HepG2 (cell line): ENCODE data around the gene PSMC3IP. TPM values are rescaled to one million over a fixed set of nuclear protein-coding genes. Genes with fewer than 3 reads are reported as not detected.

Experiments used
- ATAC-seq: fragments of 200-7000 bp; cut with Tn5 transposase; 3 replicates; pipeline ENCODE4 v1.9.1; 2020; ENCODE audit warnings: mild to moderate bottlenecking, moderate library complexity
- BruUV-seq: library from RNA; stranded (reverse); fragments of 400-500 nt; replicated peaks from 2 replicates; lab custom pipeline; 2021; lab: Mats Ljungman, UMichigan
- CTCF ChIA-PET: fragments of 300-600 bp; formaldehyde crosslinking; extraction: SDS; loops from one replicate; lab custom pipeline; 2021; ENCODE audit warnings: low total read pairs, inconsistent platforms, low intra/inter-chr PET ratio; lab: Yijun Ruan, JAX
- POLR2A ChIA-PET: fragments of 350-600 bp; sonication (Branson Sonifier 250); formaldehyde crosslinking; loops from one replicate; lab custom pipeline; 2020; ENCODE audit warnings: antibody characterized with exemption, inconsistent platforms; lab: Yijun Ruan, JAX
- DNase-seq: peaks from one replicate; pipeline ENCODE4 v3.0.0-alpha.2; 2015; ENCODE audit warnings: low spot score
- FAIRE-seq: peaks from 3 replicates; lab custom pipeline; 2011; peaks lifted over from hg19 to GRCh38; lab: Jason Lieb, UNC
- H2AFZ ChIP-seq: one replicate; pipeline ENCODE4 v1.6.1; 2011; ENCODE audit warnings: low read length, inconsistent platforms
- H3K27ac ChIP-seq: fragments of 300-600 bp; 3 replicates; pipeline ENCODE4 v1.8.0; 2011; ENCODE audit warnings: mixed run types, mild to moderate bottlenecking, mixed read lengths, low read length, inconsistent platforms; ENCODE audit not compliant: insufficient read depth; ENCODE audit errors: extremely low read length
- H3K27me3 ChIP-seq, 2 experiments: fragments of 200-600 bp in 1 of 2; 2 replicates in 1 of 2; 3 replicates in 1 of 2; pipeline versions ENCODE4 v1.6.0 to v1.8.0; 2011; ENCODE audit warnings: low read length in 2 of 2, mild to moderate bottlenecking in 2 of 2, moderate library complexity in 2 of 2, inconsistent platforms in 1 of 2; ENCODE audit not compliant: insufficient read depth in 2 of 2, control insufficient read depth in 1 of 2
- H3K36me3 ChIP-seq, 2 experiments: fragments of 200-600 bp in 1 of 2; replicated peaks in 1 of 2; 2 replicates in 1 of 2; 3 replicates in 1 of 2; pipeline versions ENCODE4 v1.5.1 to v1.8.0; 2011; ENCODE audit warnings: low read length in 2 of 2, inconsistent platforms in 1 of 2; ENCODE audit not compliant: insufficient read depth in 2 of 2, control insufficient read depth in 1 of 2
- H3K4me1 ChIP-seq: 2 replicates; pipeline ENCODE4 v1.5.1; 2012; ENCODE audit warnings: low read length, inconsistent platforms; ENCODE audit not compliant: insufficient read depth
- H3K4me2 ChIP-seq: 2 replicates; pipeline ENCODE4 v1.6.0; 2011; ENCODE audit warnings: low read depth, low read length, inconsistent platforms
- H3K4me3 ChIP-seq, 3 experiments: fragments of 200-600 bp in 1 of 3; sonication (generic), shearing (Covaris generic) in 1 of 3; replicated peaks in 1 of 3; 2 replicates each; pipeline ENCODE4 v1.5.1; 2011 to 2016; ENCODE audit warnings: low read length in 3 of 3, inconsistent platforms in 2 of 3, low read depth in 2 of 3, mild to moderate bottlenecking in 2 of 3, control low read depth in 1 of 3, mixed read lengths in 1 of 3; ENCODE audit not compliant: insufficient read depth in 1 of 3
- H3K79me2 ChIP-seq: one replicate; pipeline ENCODE4 v1.6.1; 2011; ENCODE audit warnings: low read length, inconsistent platforms; ENCODE audit not compliant: insufficient read depth
- H3K9ac ChIP-seq: 2 replicates; pipeline ENCODE4 v1.6.0; 2011; ENCODE audit warnings: mild to moderate bottlenecking, low read depth, low read length, inconsistent platforms; ENCODE audit not compliant: insufficient read depth
- H3K9me3 ChIP-seq: 2 replicates; pipeline ENCODE4 v1.5.1; 2012; ENCODE audit warnings: mild to moderate bottlenecking, low read length
- H4K20me1 ChIP-seq: 2 replicates; pipeline ENCODE4 v1.6.0; 2011; ENCODE audit warnings: inconsistent platforms, mild to moderate bottlenecking, low read length, moderate library complexity; ENCODE audit not compliant: insufficient read depth
- E2F1 ChIP-seq: sonication (generic); formaldehyde crosslinking; IDR thresholded peaks from 2 replicates; pipeline ENCODE4 v1.5.0; 2020; ENCODE audit warnings: missing genetic modification reagents
- FUBP1 ChIP-seq: sonication (generic); formaldehyde crosslinking; IDR thresholded peaks from 2 replicates; pipeline ENCODE4 v1.5.1; 2020; ENCODE audit warnings: missing genetic modification reagents, mild to moderate bottlenecking, borderline replicate concordance
- ISL2 ChIP-seq: sonication (generic); formaldehyde crosslinking; IDR thresholded peaks from 2 replicates; pipeline ENCODE4 v1.5.0; 2020; ENCODE audit warnings: missing genetic modification reagents
- KDM5A ChIP-seq: fragments of 200-600 bp; sonication (generic); IDR thresholded peaks from 2 replicates; pipeline ENCODE4 v1.7.0; 2018; ENCODE audit warnings: antibody characterized with exemption, mild to moderate bottlenecking, low read length, borderline replicate concordance
- MAX ChIP-seq: IDR thresholded peaks from 2 replicates; pipeline ENCODE4 v1.6.1; 2012; ENCODE audit warnings: inconsistent platforms
- NFKB2 ChIP-seq: sonication (generic); formaldehyde crosslinking; IDR thresholded peaks from 2 replicates; pipeline ENCODE4 v1.4.0; 2020; ENCODE audit warnings: missing genetic modification reagents, borderline replicate concordance
- PAXIP1 ChIP-seq: sonication (generic); formaldehyde crosslinking; conservative IDR thresholded peaks from 2 replicates; pipeline ENCODE4 v1.4.0; 2020; ENCODE audit warnings: mild to moderate bottlenecking, missing genetic modification reagents, moderate library complexity
- SAFB2 ChIP-seq: sonication (generic); formaldehyde crosslinking; IDR thresholded peaks from 2 replicates; pipeline ENCODE4 v1.5.1; 2020; ENCODE audit warnings: missing genetic modification reagents, low read depth, mild to moderate bottlenecking, borderline replicate concordance
- ZFP90 ChIP-seq: sonication (generic); formaldehyde crosslinking; IDR thresholded peaks from 2 replicates; pipeline ENCODE4 v1.8.0; 2022; ENCODE audit warnings: missing genetic modification reagents, mild to moderate bottlenecking, inconsistent platforms, borderline replicate concordance
- ZNF12 ChIP-seq: sonication (generic); formaldehyde crosslinking; IDR thresholded peaks from 2 replicates; pipeline ENCODE4 v1.5.0; 2020; ENCODE audit warnings: missing genetic modification reagents
- ZNF354B ChIP-seq: sonication (generic); formaldehyde crosslinking; IDR thresholded peaks from 2 replicates; pipeline ENCODE4 v1.8.0; 2022; ENCODE audit warnings: mild to moderate bottlenecking, missing genetic modification reagents
- ZNF546 ChIP-seq: sonication (generic); formaldehyde crosslinking; conservative IDR thresholded peaks from 2 replicates; pipeline ENCODE4 v1.8.1; 2023; ENCODE audit warnings: mild to moderate bottlenecking, missing genetic modification reagents
- ZNF724P ChIP-seq: sonication (generic); formaldehyde crosslinking; IDR thresholded peaks from 2 replicates; pipeline ENCODE4 v1.8.0; 2022; ENCODE audit warnings: missing genetic modification reagents, borderline replicate concordance
- ZNF784 ChIP-seq: sonication (generic); formaldehyde crosslinking; IDR thresholded peaks from 2 replicates; pipeline ENCODE4 v1.5.1; 2020; ENCODE audit warnings: missing genetic modification reagents, mild to moderate bottlenecking, borderline replicate concordance
- ZSCAN22 ChIP-seq: sonication (generic); formaldehyde crosslinking; IDR thresholded peaks from 2 replicates; pipeline ENCODE4 v1.4.0; 2020; ENCODE audit warnings: mild to moderate bottlenecking, missing genetic modification reagents
- WGBS: methylation state at CpG from one replicate; pipeline ENCODE4 v1.1.6; 2017; ENCODE audit warnings: low lambda C conversion rate; 5-methylcytosine and 5-hydroxymethylcytosine counted together
- in situ Hi-C: cut with HindIII; loops from 2 replicates; pipeline ENCODE4 v1.10.0; 2017; ENCODE audit warnings: low pct_unique_long_range_greater_than_20kb; ENCODE audit not compliant: extremely low pct_ligation_motif_present
- intact Hi-C: fragments of 100-400 bp; cut with micrococcal nuclease; formaldehyde crosslinking; loops from one replicate; pipeline ENCODE4 v1.10.0; 2022; ENCODE audit not compliant: unreplicated experiment
- polyA plus RNA-seq, 8 experiments: library from polyadenylated mRNA; depleted of rRNA in 3 of 8; stranded (reverse) in 7 of 8; unstranded in 1 of 8; fragments of >200 nt; fragmentation: Illumina TruSeq in 4 of 8; extraction: Trizol in 4 of 8; gene quantifications; 2 replicates each; pipeline versions ENCODE4 v1.2.1 to v1.2.3, GENCODE V29; 2011 to 2016; ENCODE audit warnings: low read depth in 4 of 8, missing spikeins in 1 of 8, mixed read lengths in 1 of 8; ENCODE audit not compliant: insufficient read depth in 1 of 8
- total RNA-seq, 5 experiments: library from RNA; depleted of rRNA; stranded (reverse); fragments of >200 nt; fragmentation: Illumina TruSeq; extraction: Trizol; gene quantifications; 2 replicates each; pipeline ENCODE4 v1.2.3, GENCODE V29; 2016; ENCODE audit warnings: low read depth in 1 of 5

Gene PSMC3IP
- total and polyA plus RNA-seq, 2 of the 13 experiments (the other 11 are each of a cell fraction or from before 2014, with no cell fraction given): 6.5 to 22.4 TPM

GRCh38 chr17:42541041-42541833 is 36.3 kb downstream of the PSMC3IP start:
- peak; percentile 48 for ATAC-seq
- peak; percentile 94 for DNase-seq
- BruUV-seq: no TSS peak
- FAIRE-seq: peak; percentile 75
- ChIA-PET POLR2A (interaction anchor here (0.7 to 4.0 kb wide), 16 partner anchors 10 to 229 kb away, joined by 3 to 67 read pairs (median 6); partner anchors contain the start of genes COASY, HSD17B1, PLEKHH3 and PSMC3IP), CTCF (no interaction called here)
- 45% methylated on average over 17 of the region's 17 CpGs for WGBS
- Histone ChIP-seq H3K4me3 (no peak overlapping the region; a peak in 1 of 6 replicates), H3K4me2 (peak overlapping the region; percentile 50), H4K20me1 (no peaks in the 10 kb centered on the region), H3K27ac (peak overlapping the region; percentile 76), H3K9ac (peak overlapping the region; percentile 52), H3K36me3 (peaks cover 3 to 19% of the 10 kb centered on the region in 2 experiments; a peak in 3 of 5 replicates), H3K79me2 (peaks cover 7% of the 10 kb centered on the region), H3K27me3 (no peaks in the 10 kb centered on the region), H3K9me3 (no peaks in the 10 kb centered on the region), H2AFZ (no peak overlapping the region), H3K4me1 (peaks cover 76% of the 10 kb centered on the region)
- intact Hi-C loops (no loop called here), in situ Hi-C loops (no loop called here)
- TF ChIP-seq ZFP90 (CRISPR knock-in tag) (no peak; the same call in 1 of the 2 replicates), MAX (peak; percentile 99), ISL2 (CRISPR knock-in tag) (no peak), ZNF546 (CRISPR knock-in tag) (0 out of 2 replicates have a peak, but pooled peaks have one; percentile 45), PAXIP1 (CRISPR knock-in tag) (peak; percentile 91), ZNF12 (CRISPR knock-in tag) (0 out of 2 replicates have a peak, but pooled peaks have one; percentile 55), SAFB2 (no peak; the same call in 1 of the 2 replicates), ZNF724P (no peak), KDM5A (no peak), ZNF784 (CRISPR knock-in tag) (peak; percentile 65), FUBP1 (CRISPR knock-in tag) (no peak; the same call in 1 of the 2 replicates), ZNF354B (CRISPR knock-in tag) (no peak), ZSCAN22 (CRISPR knock-in tag) (no peak), E2F1 (CRISPR knock-in tag) (no peak), NFKB2 (CRISPR knock-in tag) (peak; percentile 59; the same call in 1 of the 2 replicates)
